Loucy (cell line): ENCODE results near the gene TMEM184A.

ENCODE experiments used
- H2AFZ ChIP-seq: fragments of 200-600 bp; sonication (generic); 2 replicates; pipeline ENCODE4 v1.6.0; 2016; ENCODE audit warnings: antibody characterized with exemption, mild to moderate bottlenecking, low read length, moderate library complexity
- H3F3A ChIP-seq: fragments of 200-600 bp; 2 replicates; pipeline ENCODE4 v1.6.0; 2016; ENCODE audit warnings: antibody characterized with exemption, low read depth, mild to moderate bottlenecking
- H3K27me3 ChIP-seq: fragments of 200-600 bp; sonication (generic); 2 replicates; pipeline ENCODE4 v1.6.1; 2014; ENCODE audit warnings: low read length, mild to moderate bottlenecking; ENCODE audit not compliant: insufficient read depth, poor library complexity, severe bottlenecking
- H3K36me3 ChIP-seq: fragments of 200-600 bp; sonication (generic); 2 replicates; pipeline ENCODE4 v1.6.1; 2016; ENCODE audit warnings: low read length; ENCODE audit not compliant: insufficient read depth
- H3K4me1 ChIP-seq: fragments of 200-600 bp; sonication (generic); 2 replicates; pipeline ENCODE4 v1.5.1; 2014; ENCODE audit warnings: low read length, mild to moderate bottlenecking; ENCODE audit not compliant: insufficient read depth, poor library complexity, severe bottlenecking
- H3K4me2 ChIP-seq: fragments of 200-600 bp; sonication (generic); 2 replicates; pipeline ENCODE4 v1.6.0; 2014; ENCODE audit warnings: antibody characterized with exemption, low read length, low read depth, mild to moderate bottlenecking; ENCODE audit not compliant: poor library complexity, severe bottlenecking
- H3K4me3 ChIP-seq: fragments of 200-600 bp; sonication (generic); 2 replicates; pipeline ENCODE4 v1.5.1; 2014; ENCODE audit warnings: low read length, mild to moderate bottlenecking, mixed read lengths; ENCODE audit not compliant: poor library complexity, severe bottlenecking
- H3K79me2 ChIP-seq: fragments of 200-600 bp; sonication (generic); 2 replicates; pipeline ENCODE4 v1.6.1; 2014; ENCODE audit warnings: low read length; ENCODE audit not compliant: insufficient read depth
- H3K9ac ChIP-seq: fragments of 200-600 bp; sonication (generic); 2 replicates; pipeline ENCODE4 v1.6.0; 2014; ENCODE audit warnings: mild to moderate bottlenecking, low read depth, low read length, moderate library complexity; ENCODE audit not compliant: poor library complexity, severe bottlenecking
- H3K9me2 ChIP-seq: fragments of 200-600 bp; sonication (generic); replicated peaks from 2 replicates; pipeline ENCODE4 v1.6.1; 2016; ENCODE audit warnings: low read depth, low read length, mixed read lengths
- H3K9me3 ChIP-seq: fragments of 200-600 bp; sonication (generic); 2 replicates; pipeline ENCODE4 v1.6.1; 2014; ENCODE audit warnings: mild to moderate bottlenecking, antibody characterized with exemption, low read length, low read depth; ENCODE audit not compliant: insufficient read depth
- H4K20me1 ChIP-seq: fragments of 200-600 bp; sonication (generic); 2 replicates; pipeline ENCODE4 v1.6.0; 2014; ENCODE audit warnings: antibody characterized with exemption, low read length, mild to moderate bottlenecking; ENCODE audit not compliant: insufficient read depth, poor library complexity, severe bottlenecking
- CTCF ChIP-seq: fragments of 200-600 bp; sonication (generic); conservative IDR thresholded peaks from 2 replicates; pipeline ENCODE4 v1.5.1; 2014; ENCODE audit warnings: mild to moderate bottlenecking, antibody characterized with exemption, low read length
- EZH2phosphoT487 ChIP-seq: fragments of 200-600 bp; IDR thresholded peaks from 2 replicates; pipeline ENCODE4 v1.6.1; 2018; ENCODE audit warnings: antibody characterized with exemption, mild to moderate bottlenecking, moderate library complexity, borderline replicate concordance

TMEM184A gene

GRCh38 chr7:1541431-1542162, 14.4 kb downstream of the TMEM184A start:
- Histone ChIP-seq H3K9me3 (no peaks in the 10 kb centered on the region), H3K79me2 (peaks cover 33% of the 10 kb centered on the region), H3K27me3 (no peaks in the 10 kb centered on the region), H3K4me1 (no peaks in the 10 kb centered on the region), H3K4me3 (no peak overlapping the region), H3K4me2 (no peak overlapping the region), H3K9ac (no peak overlapping the region), H3K36me3 (peaks cover 55% of the 10 kb centered on the region; the same call in 1 of the 2 replicates), H4K20me1 (peaks cover 36% of the 10 kb centered on the region), H2AFZ (no peak overlapping the region), H3F3A (no peaks in the 10 kb centered on the region), H3K9me2 (no peaks in the 10 kb centered on the region)
- TF ChIP-seq EZH2phosphoT487 (no peak), CTCF (no peak)

GRCh38 chr7:1540776-1541271, 15.2 kb downstream of the TMEM184A start:
- Histone ChIP-seq H3K27me3 (no peaks in the 10 kb centered on the region), H3F3A (no peaks in the 10 kb centered on the region), H4K20me1 (peaks cover 44% of the 10 kb centered on the region), H3K9me2 (no peaks in the 10 kb centered on the region), H3K4me3 (no peak overlapping the region), H3K4me1 (no peaks in the 10 kb centered on the region), H3K9me3 (no peaks in the 10 kb centered on the region), H2AFZ (no peak overlapping the region), H3K9ac (no peak overlapping the region), H3K4me2 (no peak overlapping the region), H3K79me2 (peaks cover 41% of the 10 kb centered on the region), H3K36me3 (peaks cover 62% of the 10 kb centered on the region; the same call in 1 of the 2 replicates)
- TF ChIP-seq EZH2phosphoT487 (no peak), CTCF (no peak)

- no peak for TF ChIP-seq CTCF
- no peak for TF ChIP-seq EZH2phosphoT487
- Histone ChIP-seq H3K9ac (no peak overlapping the region), H3K36me3 (peaks cover 67% of the 10 kb centered on the region; the same call in 1 of the 2 replicates), H3K4me2 (no peak overlapping the region), H3K9me3 (no peaks in the 10 kb centered on the region), H2AFZ (no peak overlapping the region), H3K4me3 (no peak overlapping the region), H3K9me2 (no peaks in the 10 kb centered on the region), H4K20me1 (peaks cover 51% of the 10 kb centered on the region), H3K79me2 (peaks cover 48% of the 10 kb centered on the region), H3F3A (no peaks in the 10 kb centered on the region), H3K27me3 (no peaks in the 10 kb centered on the region), H3K4me1 (no peaks in the 10 kb centered on the region)
These were observed 15.9 kb downstream of the TMEM184A start for GRCh38 chr7:1539882-1540775.
